Measurements from ENCODE around the gene NAALAD2. TPM values are rescaled to one million over a fixed set of nuclear protein-coding genes. Genes with fewer than 3 reads are reported as not detected.

The NAALAD2 gene
- total RNA-seq, 1 experiment from 2014 or later: 2.1 TPM

DNA sequence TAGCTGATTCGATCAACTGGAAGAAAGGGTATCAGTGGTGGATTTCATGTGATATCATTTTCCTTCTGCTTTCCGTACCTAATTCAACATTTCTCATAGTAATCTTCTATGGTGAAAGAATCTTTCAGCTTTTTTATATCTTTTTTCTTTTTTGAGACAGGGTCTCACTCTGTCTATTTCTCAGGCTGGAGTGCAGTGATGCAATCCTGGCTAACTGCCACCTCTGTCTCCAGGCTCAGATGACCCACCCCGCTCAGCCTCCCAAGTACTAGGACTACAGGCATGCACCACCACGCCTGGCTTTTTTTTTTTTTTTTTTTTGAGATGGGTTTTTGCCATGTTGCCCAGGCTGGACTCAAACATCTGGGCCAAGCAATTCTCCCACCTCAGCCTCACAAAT lies 107.0 kb downstream of the NAALAD2 start:
- no peak for DNase-seq
- Histone ChIP-seq H2BK12ac (ENCODE audit: insufficient read length, low read depth, low read length) (no peak overlapping the region), H3K79me2 (ENCODE audit: insufficient read depth, low read length) (no peaks in the 10 kb centered on the region), H3K23ac (ENCODE audit: insufficient read length, low read depth, low read length) (no peak overlapping the region), H3K27ac (ENCODE audit: insufficient read length, low read depth, low read length) (no peak overlapping the region), H3K56ac (ENCODE audit: insufficient read length, low read depth, low read length) (no peak overlapping the region), H4K8ac (replicated peaks; ENCODE audit: insufficient read length, low read depth, low read length) (no peak overlapping the region), H2AFZ (ENCODE audit: low read length) (no peak overlapping the region), H3K9me3 (ENCODE audit: control insufficient read depth, low read depth, low read length) (no peaks in the 10 kb centered on the region), H2BK5ac (ENCODE audit: insufficient read length, low read length) (no peak overlapping the region), H2BK15ac (ENCODE audit: low read depth, low read length) (no peak overlapping the region), H3K4ac (ENCODE audit: low read depth, low read length) (no peak overlapping the region), H2BK120ac (ENCODE audit: low read depth, low read length, poor library complexity, severe bottlenecking) (no peak overlapping the region), H3K4me1 (ENCODE audit: insufficient read depth, low read length) (peaks cover 5% of the 10 kb centered on the region; the same call in 1 of the 2 replicates), H3K27me3 (ENCODE audit: insufficient read depth, low read length) (no peaks in the 10 kb centered on the region), H3K23me2 (ENCODE audit: insufficient read length, low read depth, low read length, poor library complexity, severe bottlenecking) (no peaks in the 10 kb centered on the region), H3K79me1 (ENCODE audit: insufficient read depth, low read depth, low read length, poor library complexity, severe bottlenecking) (no peaks in the 10 kb centered on the region), H4K20me1 (ENCODE audit: control insufficient read depth, insufficient read depth, insufficient read length) (no peaks in the 10 kb centered on the region), H2BK20ac (ENCODE audit: low read depth, low read length, poor library complexity, severe bottlenecking) (no peak overlapping the region), H3T11ph (ENCODE audit: low read length) (no peak overlapping the region), H3K4me2 (ENCODE audit: insufficient read depth, insufficient read length, low read length) (no peak overlapping the region), H3K18ac (ENCODE audit: insufficient read length, low read depth, low read length) (no peak overlapping the region), H3K14ac (ENCODE audit: insufficient read depth, low read length) (no peak overlapping the region), H4K5ac (ENCODE audit: insufficient read length, low read depth, low read length) (no peak overlapping the region), H2AK5ac (ENCODE audit: insufficient read length, low read length) (no peak overlapping the region), H4K91ac (ENCODE audit: insufficient read length, low read depth, low read length) (no peak overlapping the region), H3K9ac (ENCODE audit: extremely low read depth, insufficient read length, low read length) (no peak overlapping the region)
- no peak overlapping the region; a peak in 1 of 5 replicates for H3K4me3 Mint-ChIP-seq
- H3K27ac Mint-ChIP-seq: peak overlapping the region in 2 of 3 experiments; percentile 70 to 91; a peak in 2 of 7 replicates
- TF ChIP-seq, protein P1, sequence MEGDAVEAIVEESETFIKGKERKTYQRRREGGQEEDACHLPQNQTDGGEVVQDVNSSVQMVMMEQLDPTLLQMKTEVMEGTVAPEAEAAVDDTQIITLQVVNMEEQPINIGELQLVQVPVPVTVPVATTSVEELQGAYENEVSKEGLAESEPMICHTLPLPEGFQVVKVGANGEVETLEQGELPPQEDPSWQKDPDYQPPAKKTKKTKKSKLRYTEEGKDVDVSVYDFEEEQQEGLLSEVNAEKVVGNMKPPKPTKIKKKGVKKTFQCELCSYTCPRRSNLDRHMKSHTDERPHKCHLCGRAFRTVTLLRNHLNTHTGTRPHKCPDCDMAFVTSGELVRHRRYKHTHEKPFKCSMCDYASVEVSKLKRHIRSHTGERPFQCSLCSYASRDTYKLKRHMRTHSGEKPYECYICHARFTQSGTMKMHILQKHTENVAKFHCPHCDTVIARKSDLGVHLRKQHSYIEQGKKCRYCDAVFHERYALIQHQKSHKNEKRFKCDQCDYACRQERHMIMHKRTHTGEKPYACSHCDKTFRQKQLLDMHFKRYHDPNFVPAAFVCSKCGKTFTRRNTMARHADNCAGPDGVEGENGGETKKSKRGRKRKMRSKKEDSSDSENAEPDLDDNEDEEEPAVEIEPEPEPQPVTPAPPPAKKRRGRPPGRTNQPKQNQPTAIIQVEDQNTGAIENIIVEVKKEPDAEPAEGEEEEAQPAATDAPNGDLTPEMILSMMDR (conservative IDR thresholded peaks at IDR 0.05): no peak
- peaks cover 47 to 54% of the 10 kb centered on the region in 2 experiments for H3K4me1 Mint-ChIP-seq
- WGBS (ENCODE audit: extremely low coverage, insufficient read length, low lambda C conversion rate): no CpG with 5 or more reads among the region's 4 CpGs
- peaks cover 3% of the 10 kb centered on the region in 2 experiments; a peak in 2 of 5 replicates for H3K9me3 Mint-ChIP-seq
- H3K36me3 Mint-ChIP-seq (ENCODE audit: insufficient read depth in 1 of 3, low read depth in 3 of 3): peaks cover 0 to 4% (median 0%) of the 10 kb centered on the region in 3 experiments; a peak in 2 of 7 replicates
- H3K27me3 Mint-ChIP-seq (ENCODE audit: low read depth): no peaks in the 10 kb centered on the region

Other genes starting within 250 kb of the NAALAD2 start
- gene TRIM49D1, start 212.4 kb upstream of the NAALAD2 start, total RNA-seq (2021): not detected in 2 replicates
- gene TRIM49D2, start 210.6 kb upstream of the NAALAD2 start, total RNA-seq (2021): not detected in 2 replicates
- not detected in 2 replicates for gene TRIM64, start 168.6 kb upstream of the NAALAD2 start, total RNA-seq (2021)
- gene TRIM49C, start 103.6 kb upstream of the NAALAD2 start, total RNA-seq (2021): not detected in 2 replicates
- not detected in 2 replicates for gene UBTFL1, start 48.7 kb upstream of the NAALAD2 start, total RNA-seq (2021)
- gene CHORDC1, start 88.4 kb downstream of the NAALAD2 start, total RNA-seq (2021): 76.6 and 77.7 TPM in 2 replicates